Measurements from ENCODE around the gene NPL. TPM values are rescaled to one million over a fixed set of nuclear protein-coding genes. Genes with fewer than 3 reads are reported as not detected.

NPL gene
- total and polyA plus RNA-seq, 2 donors (not counting 3 experiments of a cell fraction or from before 2014, with no cell fraction given), result 0.14 to 0.75 TPM

- no peaks in the 10 kb centered on the region for H3K4me1 ChIP-seq (ENCODE audit: control insufficient read depth, extremely low read depth, insufficient read depth, low read length)
- H3K36me3 ChIP-seq (ENCODE audit: control insufficient read depth in 2 of 2, extremely low read depth in 1 of 2, insufficient read depth in 2 of 2, low read length in 2 of 2), result no peaks in the 10 kb centered on the region
- no peak for TF ChIP-seq EZH2 (IDR thresholded peaks at IDR 0.05; ENCODE audit: borderline replicate concordance, low read depth, low read length, severe bottlenecking)
- TF ChIP-seq GATA2 (IDR thresholded peaks at IDR 0.05; ENCODE audit: insufficient read depth, insufficient read length, low read depth, low read length), result no peak
- TF ChIP-seq CTCF (IDR thresholded peaks at IDR 0.05; ENCODE audit: extremely low read depth in 1 of 2, insufficient read depth in 1 of 2, low read depth in 1 of 2, low read length in 2 of 2), result no peak
- TF ChIP-seq FOS (IDR thresholded peaks at IDR 0.05; ENCODE audit: borderline replicate concordance, insufficient read depth, low read length), result no peak
- TF ChIP-seq POLR2A (IDR thresholded peaks at IDR 0.05; ENCODE audit: low read depth, low read length), result no peak
- no peak for TF ChIP-seq MAX (IDR thresholded peaks at IDR 0.05; ENCODE audit: insufficient read depth, insufficient read length)
- TF ChIP-seq MYC (IDR thresholded peaks at IDR 0.05; ENCODE audit: low read depth, low read length), result no peak
- TF ChIP-seq POLR2AphosphoS5 (IDR thresholded peaks at IDR 0.05; ENCODE audit: insufficient read depth, low read depth, low read length), result no peak
- TF ChIP-seq JUN (IDR thresholded peaks at IDR 0.05; ENCODE audit: borderline replicate concordance, insufficient read depth, insufficient read length, low read depth), result no peak
- no peak overlapping the region for H3K4me2 ChIP-seq (ENCODE audit: insufficient read depth, low read length)
- POLR2A ChIA-PET, result no interaction called here
- H3K4me3 ChIP-seq (replicated peaks in 1 of 3; ENCODE audit: insufficient read depth in 1 of 3, low read depth in 1 of 3, low read length in 3 of 3), result no peak overlapping the region
- dilution Hi-C loops (cut with MboI; ENCODE audit: extremely low pct_ligation_motif_present, low sequenced_read_pairs), result no loop called here
- H3K79me2 ChIP-seq (ENCODE audit: control insufficient read depth, insufficient read depth, low read length), result no peaks in the 10 kb centered on the region
- no peaks in the 10 kb centered on the region for H3K9me3 ChIP-seq (replicated peaks; ENCODE audit: control insufficient read depth, insufficient read depth, low read length)
- no peaks in the 10 kb centered on the region for H4K20me1 ChIP-seq (replicated peaks; ENCODE audit: control insufficient read depth, extremely low read depth, insufficient read depth, low read length)
- no peak overlapping the region for H3K9ac ChIP-seq (replicated peaks; ENCODE audit: extremely low read depth, insufficient read depth, low read length)
- intact Hi-C loops (cut with micrococcal nuclease), result no loop called here
- no TSS peak for BruUV-seq (replicated peaks)
- H3K27me3 ChIP-seq (ENCODE audit: control insufficient read depth in 2 of 2, insufficient read depth in 2 of 2, low read length in 2 of 2), result no peaks in the 10 kb centered on the region
- H3K9me1 ChIP-seq (replicated peaks; ENCODE audit: control insufficient read depth, extremely low read depth, insufficient read depth, low read length), result no peaks in the 10 kb centered on the region
- H2AFZ ChIP-seq (ENCODE audit: low read depth, low read length), result no peak overlapping the region
- FAIRE-seq (no peak), DNase-seq (ENCODE audit: low read depth, low spot score) (no peak)
- CTCF ChIA-PET, result no interaction called here
- no peak overlapping the region for H3K27ac ChIP-seq (ENCODE audit: insufficient read depth, low read depth, low read length)
Measured at GRCh38 chr1:182807907-182808306, 18.3 kb downstream of the NPL start.
